Panc1 (cell line): ENCODE measurements around the gene ZNF414. TPM values are rescaled to one million over a fixed set of nuclear protein-coding genes. Genes with fewer than 3 reads are reported as not detected.
A peak's percentile ranks its signal among the peaks of the same experiment; 100 is the strongest.

Experiments
- ATAC-seq: fragments of 200-7000 bp; cut with Tn5 transposase; 2 replicates; pipeline ENCODE4 v1.9.1; 2020; ENCODE audit warnings: mild to moderate bottlenecking, moderate library complexity
- BruUV-seq: library from RNA; stranded (reverse); fragments of 400-500 nt; replicated peaks from 2 replicates; lab custom pipeline; 2021; lab: Mats Ljungman, UMichigan
- CTCF ChIA-PET: fragments of 300-600 bp; sonication (Branson Sonifier 250); formaldehyde crosslinking; loops from one replicate; lab custom pipeline; 2022; ENCODE audit warnings: antibody characterized with exemption; lab: Charles Lee
- POLR2A ChIA-PET: fragments of 300-600 bp; sonication (Branson Sonifier 250); formaldehyde crosslinking; loops from one replicate; lab custom pipeline; 2022; ENCODE audit warnings: antibody characterized with exemption; lab: Charles Lee
- DNase-seq: peaks from one replicate; pipeline ENCODE4 v3.0.0-alpha.2; 2010; ENCODE audit warnings: low read depth, low spot score
- H3K27ac ChIP-seq: 2 replicates; pipeline ENCODE4 v1.5.1; 2011; ENCODE audit warnings: mild to moderate bottlenecking, low read length, inconsistent platforms
- H3K27me3 ChIP-seq: fragments of 200-500 bp; sonication (Bioruptor generic); 2 replicates; pipeline ENCODE4 v1.6.0; 2014; ENCODE audit warnings: low read length, inconsistent platforms; ENCODE audit not compliant: control insufficient read depth, insufficient read depth
- H3K36me3 ChIP-seq: fragments of 200-500 bp; sonication (Bioruptor generic); 2 replicates; pipeline ENCODE4 v1.5.1; 2014; ENCODE audit warnings: inconsistent platforms, mild to moderate bottlenecking, low read length, moderate library complexity; ENCODE audit not compliant: control insufficient read depth, insufficient read depth
- H3K4me1 ChIP-seq: 2 replicates; pipeline ENCODE4 v1.5.1; 2011; ENCODE audit warnings: inconsistent platforms, mild to moderate bottlenecking, low read length, moderate library complexity; ENCODE audit not compliant: control insufficient read depth, insufficient read depth
- H3K4me3 ChIP-seq, 2 experiments: 2 replicates each; pipeline ENCODE4 v1.5.1; 2011 to 2012; ENCODE audit warnings: low read depth in 2 of 2, low read length in 2 of 2, mild to moderate bottlenecking in 2 of 2, inconsistent platforms in 1 of 2, moderate library complexity in 1 of 2
- H3K9me3 ChIP-seq: fragments of 200-500 bp; sonication (Bioruptor generic); 2 replicates; pipeline ENCODE4 v1.5.1; 2014; ENCODE audit warnings: low read depth, mild to moderate bottlenecking, inconsistent platforms, low read length, moderate library complexity; ENCODE audit not compliant: control insufficient read depth, insufficient read depth
- CTCF ChIP-seq: fragments of 450-650 bp; IDR thresholded peaks from 2 replicates; pipeline ENCODE4 v1.5.1; 2017; ENCODE audit warnings: mild to moderate bottlenecking
- POLR2AphosphoS5 ChIP-seq: IDR thresholded peaks from 2 replicates; pipeline ENCODE4 v1.6.1; 2012; ENCODE audit warnings: mild to moderate bottlenecking, low read depth, low read length, moderate library complexity
- REST ChIP-seq, 2 experiments: IDR thresholded peaks; 2 replicates each; pipeline ENCODE4 v1.6.1; 2011 to 2012; ENCODE audit warnings: low read depth in 2 of 2, control low read depth in 1 of 2, low read length in 1 of 2, mild to moderate bottlenecking in 1 of 2, moderate library complexity in 1 of 2; ENCODE audit not compliant: insufficient read depth in 1 of 2
- SIN3A ChIP-seq: IDR thresholded peaks from 2 replicates; pipeline ENCODE4 v1.6.1; 2012; ENCODE audit warnings: low read depth, mild to moderate bottlenecking, low read length, moderate library complexity, borderline replicate concordance; ENCODE audit not compliant: insufficient read depth
- TCF7L2 ChIP-seq: IDR thresholded peaks from 2 replicates; pipeline ENCODE4 v1.6.1; 2011; ENCODE audit warnings: mild to moderate bottlenecking, low read depth, low read length, inconsistent platforms
- in situ Hi-C: cut with HindIII; loops from 2 replicates; pipeline ENCODE4 v1.10.0; 2016; ENCODE audit warnings: low sequenced_read_pairs, low pct_unique_long_range_greater_than_20kb
- intact Hi-C: fragments of 100-400 bp; cut with micrococcal nuclease; formaldehyde crosslinking; loops from one replicate; pipeline ENCODE4 v1.10.0; 2022; ENCODE audit not compliant: unreplicated experiment
- total RNA-seq: library from RNA; stranded (reverse); gene quantifications from one replicate; pipeline ENCODE4 v1.2.1, GENCODE V29; 2021; ENCODE audit not compliant: unreplicated experiment

The ZNF414 gene
- total RNA-seq, 1 experiment from 2014 or later: 37.1 TPM

- H3K27ac ChIP-seq: no peak overlapping the region
- H3K36me3 ChIP-seq: peaks cover 38% of the 10 kb centered on the region
- CTCF ChIA-PET: no interaction called here
- POLR2A ChIA-PET: interaction anchor here (0.5 to 0.6 kb wide), 3 partner anchors 62 to 100 kb away, joined by 3 to 20 read pairs (median 11); no protein-coding TSS in a partner anchor
- intact Hi-C loops (no loop called here), in situ Hi-C loops (no loop called here)
- no peak overlapping the region for H3K4me3 ChIP-seq
- DNase-seq (no peak), ATAC-seq (no peak)
- H3K9me3 ChIP-seq: no peaks in the 10 kb centered on the region
- H3K4me1 ChIP-seq: peaks cover 42% of the 10 kb centered on the region
- no TSS peak for BruUV-seq
- no peak for TF ChIP-seq SIN3A
- no peak for TF ChIP-seq TCF7L2
- no peak for TF ChIP-seq POLR2AphosphoS5
- TF ChIP-seq CTCF: no peak
- TF ChIP-seq REST (IDR thresholded peaks at IDR 0.05; ENCODE audit: insufficient read depth in 1 of 2, low read depth in 2 of 2, low read length in 1 of 2): no peak
- H3K27me3 ChIP-seq: no peaks in the 10 kb centered on the region
Measured at GRCh38 chr19:8463365-8463764, 50.6 kb downstream of the ZNF414 start.

GRCh38 chr19:8462571-8462970 lies 51.4 kb downstream of the ZNF414 start:
- Histone ChIP-seq H3K36me3 (peaks cover 38% of the 10 kb centered on the region), H3K27me3 (no peaks in the 10 kb centered on the region), H3K9me3 (no peaks in the 10 kb centered on the region), H3K4me1 (peaks cover 50% of the 10 kb centered on the region), H3K4me3 (no peak overlapping the region), H3K27ac (peak overlapping the region; percentile 44; the same call in 1 of the 2 replicates)
- POLR2A ChIA-PET: no interaction called here
- no peak for TF ChIP-seq REST (IDR thresholded peaks at IDR 0.05; ENCODE audit: insufficient read depth in 1 of 2, low read depth in 2 of 2, low read length in 1 of 2)
- no peak for TF ChIP-seq CTCF
- TF ChIP-seq POLR2AphosphoS5: no peak
- no peak for TF ChIP-seq TCF7L2
- no peak for TF ChIP-seq SIN3A
- no TSS peak for BruUV-seq
- DNase-seq (no peak), ATAC-seq (no peak)
- in situ Hi-C loops (no loop called here), intact Hi-C loops (no loop called here)
- CTCF ChIA-PET: no interaction called here
